Measurements from ENCODE around the gene FOXO3. TPM values are rescaled to one million over a fixed set of nuclear protein-coding genes. Genes with fewer than 3 reads are reported as not detected.
A peak's percentile ranks its signal among the peaks of the same experiment; 100 is the strongest.

FOXO3 gene
- total and polyA plus RNA-seq, 2 of the 13 experiments (the other 11 are each of a cell fraction or from before 2014, with no cell fraction given), result 16.0 to 22.5 TPM

- no peak overlapping the region for H3K27ac ChIP-seq (ENCODE audit: extremely low read length, insufficient read depth, low read length)
- ChIA-PET CTCF (ENCODE audit: low intra/inter-chr PET ratio, low total read pairs) (no interaction called here), POLR2A (no interaction called here)
- DNase-seq (ENCODE audit: low spot score), result peak; percentile 25
- no peaks in the 10 kb centered on the region for H3K9me3 ChIP-seq (ENCODE audit: low read length)
- peaks cover 33% of the 10 kb centered on the region for H4K20me1 ChIP-seq (ENCODE audit: insufficient read depth, low read length)
- TF ChIP-seq CEBPG (CRISPR knock-in tag; IDR thresholded peaks at IDR 0.05) (0 out of 2 replicates have a peak, but pooled peaks have one; percentile 18), ATF3 (CRISPR knock-in tag; IDR thresholded peaks at IDR 0.05) (no peak), CREB3 (CRISPR knock-in tag; IDR thresholded peaks at IDR 0.05) (no peak), HNF1A (IDR thresholded peaks at IDR 0.05; ENCODE audit: low read depth) (peak; percentile 62), HNF1A (CRISPR knock-in tag; IDR thresholded peaks at IDR 0.05; ENCODE audit: borderline replicate concordance) (peak; percentile 41; the same call in 1 of the 2 replicates)
- H2AFZ ChIP-seq (ENCODE audit: low read length), result no peak overlapping the region
- BruUV-seq (replicated peaks), result no TSS peak
- peak; percentile 77 for ATAC-seq
- peaks cover 1 to 5% of the 10 kb centered on the region in 2 experiments; a peak in 1 of 5 replicates for H3K36me3 ChIP-seq (replicated peaks in 1 of 2; ENCODE audit: control insufficient read depth in 1 of 2, insufficient read depth in 2 of 2, low read length in 2 of 2)
- H3K79me2 ChIP-seq (ENCODE audit: insufficient read depth, low read length), result peaks cover 69% of the 10 kb centered on the region
- in situ Hi-C loops (cut with HindIII; ENCODE audit: extremely low pct_ligation_motif_present, low pct_unique_long_range_greater_than_20kb), result no loop called here
- H3K4me2 ChIP-seq (ENCODE audit: low read depth, low read length), result no peak overlapping the region
- intact Hi-C loops (cut with micrococcal nuclease; ENCODE audit: unreplicated experiment), result no loop called here
- 18% methylated on average over 2 of the region's 2 CpGs for WGBS (ENCODE audit: low lambda C conversion rate)
- H3K4me3 ChIP-seq (replicated peaks in 1 of 3; ENCODE audit: insufficient read depth in 1 of 3, low read depth in 2 of 3, low read length in 3 of 3), result no peak overlapping the region
- H3K27me3 ChIP-seq (ENCODE audit: control insufficient read depth in 1 of 2, insufficient read depth in 2 of 2, low read length in 2 of 2), result no peaks in the 10 kb centered on the region
- no peak for FAIRE-seq
- H3K9ac ChIP-seq (ENCODE audit: insufficient read depth, low read depth, low read length), result no peak overlapping the region
- peaks cover 43% of the 10 kb centered on the region for H3K4me1 ChIP-seq (ENCODE audit: insufficient read depth, low read length)
Measured at GRCh38 chr6:108656836-108657235, 96.1 kb downstream of the FOXO3 start.
